IMR-90 (cell line): ENCODE results near the gene PPP1R9B.

Experiments used
- MAFK ChIP-seq: IDR thresholded peaks from 2 replicates; pipeline ENCODE4 v1.6.1; 2012; ENCODE audit warnings: low read depth, low read length, improper control_type of control experiment
- MAZ ChIP-seq: IDR thresholded peaks from 2 replicates; pipeline ENCODE4 v1.6.1; 2012; ENCODE audit warnings: low read depth, mild to moderate bottlenecking, low read length, improper control_type of control experiment, moderate library complexity, borderline replicate concordance
- RCOR1 ChIP-seq: IDR thresholded peaks from 2 replicates; pipeline ENCODE4 v1.6.1; 2012; ENCODE audit warnings: mild to moderate bottlenecking, low read length, improper control_type of control experiment; ENCODE audit not compliant: insufficient replicate concordance
- RFX5 ChIP-seq: IDR thresholded peaks from 2 replicates; pipeline ENCODE4 v1.8.0; 2012; ENCODE audit warnings: low read depth, mild to moderate bottlenecking, low read length, moderate library complexity
- TF ChIP-seq, protein P1 (sequence below): conservative IDR thresholded peaks from 2 replicates; pipeline ENCODE4 v1.5.1; 2012; ENCODE audit warnings: mild to moderate bottlenecking, low read depth, low read length, improper control_type of control experiment
- TF ChIP-seq, protein P2 (sequence below): fragments of 150-350 bp; IDR thresholded peaks from 2 replicates; pipeline ENCODE4 v1.6.1; 2017; ENCODE audit warnings: mild to moderate bottlenecking, antibody characterized with exemption, low read length, low read depth

DNA sequence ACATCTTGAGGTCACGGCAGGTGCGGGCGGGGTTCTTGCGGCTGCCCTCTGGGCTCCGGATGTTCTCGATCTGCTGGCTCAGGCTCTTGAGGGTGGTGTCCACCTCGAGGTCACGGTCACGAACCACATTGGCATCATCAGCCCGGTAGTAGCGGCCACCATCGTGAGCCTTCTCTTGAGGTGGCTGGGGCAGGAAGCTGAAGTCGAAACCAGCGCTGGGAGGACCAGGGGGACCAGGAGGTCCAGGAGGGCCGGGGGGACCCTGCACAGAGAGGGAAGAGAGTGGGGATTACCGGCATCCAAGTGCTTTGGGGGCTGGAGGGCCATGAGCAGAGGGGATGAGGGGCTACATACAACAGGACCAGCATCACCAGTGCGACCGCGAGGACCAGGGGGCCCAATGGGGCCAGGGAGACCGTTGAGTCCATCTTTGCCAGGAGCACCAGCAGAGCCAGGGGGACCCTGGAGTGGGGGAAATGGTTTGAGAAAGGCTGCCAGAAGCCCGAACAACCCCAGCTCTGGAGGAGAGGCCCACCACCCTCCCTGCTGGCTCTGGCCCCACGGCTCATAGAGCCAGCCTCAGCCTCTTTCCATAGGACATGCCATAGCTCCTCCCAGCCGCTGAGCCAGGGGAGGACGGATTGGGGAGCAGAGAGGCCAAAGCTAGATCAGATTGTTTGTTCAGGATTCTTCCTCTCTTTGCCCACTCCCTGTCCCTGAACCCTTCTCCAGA lies 36.4 kb upstream of the PPP1R9B start:
- TF ChIP-seq RCOR1 (no peak), MAZ (no peak; the same call in 1 of the 2 replicates), RFX5 (no peak), MAFK (no peak)
- TF ChIP-seq, protein P1, sequence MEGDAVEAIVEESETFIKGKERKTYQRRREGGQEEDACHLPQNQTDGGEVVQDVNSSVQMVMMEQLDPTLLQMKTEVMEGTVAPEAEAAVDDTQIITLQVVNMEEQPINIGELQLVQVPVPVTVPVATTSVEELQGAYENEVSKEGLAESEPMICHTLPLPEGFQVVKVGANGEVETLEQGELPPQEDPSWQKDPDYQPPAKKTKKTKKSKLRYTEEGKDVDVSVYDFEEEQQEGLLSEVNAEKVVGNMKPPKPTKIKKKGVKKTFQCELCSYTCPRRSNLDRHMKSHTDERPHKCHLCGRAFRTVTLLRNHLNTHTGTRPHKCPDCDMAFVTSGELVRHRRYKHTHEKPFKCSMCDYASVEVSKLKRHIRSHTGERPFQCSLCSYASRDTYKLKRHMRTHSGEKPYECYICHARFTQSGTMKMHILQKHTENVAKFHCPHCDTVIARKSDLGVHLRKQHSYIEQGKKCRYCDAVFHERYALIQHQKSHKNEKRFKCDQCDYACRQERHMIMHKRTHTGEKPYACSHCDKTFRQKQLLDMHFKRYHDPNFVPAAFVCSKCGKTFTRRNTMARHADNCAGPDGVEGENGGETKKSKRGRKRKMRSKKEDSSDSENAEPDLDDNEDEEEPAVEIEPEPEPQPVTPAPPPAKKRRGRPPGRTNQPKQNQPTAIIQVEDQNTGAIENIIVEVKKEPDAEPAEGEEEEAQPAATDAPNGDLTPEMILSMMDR: no peak
- TF ChIP-seq, protein P2, sequence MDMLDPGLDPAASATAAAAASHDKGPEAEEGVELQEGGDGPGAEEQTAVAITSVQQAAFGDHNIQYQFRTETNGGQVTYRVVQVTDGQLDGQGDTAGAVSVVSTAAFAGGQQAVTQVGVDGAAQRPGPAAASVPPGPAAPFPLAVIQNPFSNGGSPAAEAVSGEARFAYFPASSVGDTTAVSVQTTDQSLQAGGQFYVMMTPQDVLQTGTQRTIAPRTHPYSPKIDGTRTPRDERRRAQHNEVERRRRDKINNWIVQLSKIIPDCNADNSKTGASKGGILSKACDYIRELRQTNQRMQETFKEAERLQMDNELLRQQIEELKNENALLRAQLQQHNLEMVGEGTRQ: no peak
